GM12892 (cell line): Measurements from ENCODE around the gene GAL.

Source experiments
- POLR2A ChIP-seq: IDR thresholded peaks from 2 replicates; pipeline ENCODE4 v1.6.1; 2011; ENCODE audit warnings: low read depth, low read length, control low read depth
- POLR2AphosphoS5 ChIP-seq: IDR thresholded peaks from 2 replicates; pipeline ENCODE4 v1.6.1; 2011; ENCODE audit warnings: low read depth, low read length, control low read depth
- TAF1 ChIP-seq: IDR thresholded peaks from 2 replicates; pipeline ENCODE4 v1.6.1; 2011; ENCODE audit warnings: low read depth, mild to moderate bottlenecking, control low read depth, low read length, borderline replicate concordance

- TF ChIP-seq POLR2A, result no peak
- no peak for TF ChIP-seq POLR2AphosphoS5
- no peak for TF ChIP-seq TAF1
Measured at GRCh38 chr11:68669301-68670090, 14.8 kb upstream of the GAL start.
